HepG2 (cell line): ENCODE data around the gene IVD. TPM values are rescaled to one million over a fixed set of nuclear protein-coding genes. Genes with fewer than 3 reads are reported as not detected.

Experiments
- ATAC-seq: fragments of 200-7000 bp; cut with Tn5 transposase; 3 replicates; pipeline ENCODE4 v1.9.1; 2020; ENCODE audit warnings: mild to moderate bottlenecking, moderate library complexity
- BruUV-seq: library from RNA; stranded (reverse); fragments of 400-500 nt; replicated peaks from 2 replicates; lab custom pipeline; 2021; lab: Mats Ljungman, UMichigan
- CTCF ChIA-PET: fragments of 300-600 bp; formaldehyde crosslinking; extraction: SDS; loops from one replicate; lab custom pipeline; 2021; ENCODE audit warnings: low total read pairs, inconsistent platforms, low intra/inter-chr PET ratio; lab: Yijun Ruan, JAX
- POLR2A ChIA-PET: fragments of 350-600 bp; sonication (Branson Sonifier 250); formaldehyde crosslinking; loops from one replicate; lab custom pipeline; 2020; ENCODE audit warnings: antibody characterized with exemption, inconsistent platforms; lab: Yijun Ruan, JAX
- DNase-seq: peaks from one replicate; pipeline ENCODE4 v3.0.0-alpha.2; 2015; ENCODE audit warnings: low spot score
- FAIRE-seq: peaks from 3 replicates; lab custom pipeline; 2011; peaks lifted over from hg19 to GRCh38; lab: Jason Lieb, UNC
- H2AFZ ChIP-seq: one replicate; pipeline ENCODE4 v1.6.1; 2011; ENCODE audit warnings: low read length, inconsistent platforms
- H3K27ac ChIP-seq: fragments of 300-600 bp; 3 replicates; pipeline ENCODE4 v1.8.0; 2011; ENCODE audit warnings: mixed run types, mild to moderate bottlenecking, mixed read lengths, low read length, inconsistent platforms; ENCODE audit not compliant: insufficient read depth; ENCODE audit errors: extremely low read length
- H3K27me3 ChIP-seq, 2 experiments: fragments of 200-600 bp in 1 of 2; 2 replicates in 1 of 2; 3 replicates in 1 of 2; pipeline versions ENCODE4 v1.6.0 to v1.8.0; 2011; ENCODE audit warnings: low read length in 2 of 2, mild to moderate bottlenecking in 2 of 2, moderate library complexity in 2 of 2, inconsistent platforms in 1 of 2; ENCODE audit not compliant: insufficient read depth in 2 of 2, control insufficient read depth in 1 of 2
- H3K36me3 ChIP-seq, 2 experiments: fragments of 200-600 bp in 1 of 2; replicated peaks in 1 of 2; 2 replicates in 1 of 2; 3 replicates in 1 of 2; pipeline versions ENCODE4 v1.5.1 to v1.8.0; 2011; ENCODE audit warnings: low read length in 2 of 2, inconsistent platforms in 1 of 2; ENCODE audit not compliant: insufficient read depth in 2 of 2, control insufficient read depth in 1 of 2
- H3K4me1 ChIP-seq: 2 replicates; pipeline ENCODE4 v1.5.1; 2012; ENCODE audit warnings: low read length, inconsistent platforms; ENCODE audit not compliant: insufficient read depth
- H3K4me2 ChIP-seq: 2 replicates; pipeline ENCODE4 v1.6.0; 2011; ENCODE audit warnings: low read depth, low read length, inconsistent platforms
- H3K4me3 ChIP-seq, 3 experiments: fragments of 200-600 bp in 1 of 3; sonication (generic), shearing (Covaris generic) in 1 of 3; replicated peaks in 1 of 3; 2 replicates each; pipeline ENCODE4 v1.5.1; 2011 to 2016; ENCODE audit warnings: low read length in 3 of 3, inconsistent platforms in 2 of 3, low read depth in 2 of 3, mild to moderate bottlenecking in 2 of 3, control low read depth in 1 of 3, mixed read lengths in 1 of 3; ENCODE audit not compliant: insufficient read depth in 1 of 3
- H3K79me2 ChIP-seq: one replicate; pipeline ENCODE4 v1.6.1; 2011; ENCODE audit warnings: low read length, inconsistent platforms; ENCODE audit not compliant: insufficient read depth
- H3K9ac ChIP-seq: 2 replicates; pipeline ENCODE4 v1.6.0; 2011; ENCODE audit warnings: mild to moderate bottlenecking, low read depth, low read length, inconsistent platforms; ENCODE audit not compliant: insufficient read depth
- H3K9me3 ChIP-seq: 2 replicates; pipeline ENCODE4 v1.5.1; 2012; ENCODE audit warnings: mild to moderate bottlenecking, low read length
- H4K20me1 ChIP-seq: 2 replicates; pipeline ENCODE4 v1.6.0; 2011; ENCODE audit warnings: inconsistent platforms, mild to moderate bottlenecking, low read length, moderate library complexity; ENCODE audit not compliant: insufficient read depth
- ASH2L ChIP-seq: fragments of 300-600, 200-600 bp; sonication (generic); IDR thresholded peaks from 2 replicates; pipeline ENCODE4 v1.7.0; 2017; ENCODE audit warnings: low read depth, mild to moderate bottlenecking, moderate library complexity, mixed read lengths, low read length; ENCODE audit not compliant: insufficient read length
- CEBPG ChIP-seq: IDR thresholded peaks from 2 replicates; pipeline ENCODE4 v1.6.1; 2016
- CREM ChIP-seq, 2 experiments: sonication (generic) in 1 of 2; formaldehyde crosslinking in 1 of 2; IDR thresholded peaks; 2 replicates each; pipeline versions ENCODE4 v1.4.0 to v1.6.1; 2016 to 2020; ENCODE audit warnings: antibody characterized with exemption in 1 of 2, mild to moderate bottlenecking in 1 of 2, missing genetic modification reagents in 1 of 2
- ERF ChIP-seq: IDR thresholded peaks from 2 replicates; pipeline ENCODE4 v1.6.1; 2018; ENCODE audit warnings: missing biosample characterization, missing genetic modification reagents
- HIVEP1 ChIP-seq: sonication (generic); formaldehyde crosslinking; IDR thresholded peaks from 2 replicates; pipeline ENCODE4 v1.4.0; 2020; ENCODE audit warnings: mild to moderate bottlenecking, missing genetic modification reagents
- HOXA3 ChIP-seq: sonication (generic); formaldehyde crosslinking; IDR thresholded peaks from 2 replicates; pipeline ENCODE4 v1.5.0; 2020; ENCODE audit warnings: missing genetic modification reagents
- KLF6 ChIP-seq: IDR thresholded peaks from 2 replicates; pipeline ENCODE4 v1.8.0; 2016; ENCODE audit warnings: missing biosample characterization, missing genetic modification reagents
- PHF20 ChIP-seq: sonication (generic); formaldehyde crosslinking; IDR thresholded peaks from 2 replicates; pipeline ENCODE4 v1.5.0; 2020; ENCODE audit warnings: mild to moderate bottlenecking, missing genetic modification reagents
- SALL1 ChIP-seq: sonication (generic); formaldehyde crosslinking; IDR thresholded peaks from 2 replicates; pipeline ENCODE4 v1.8.0; 2022; ENCODE audit warnings: mild to moderate bottlenecking, missing genetic modification reagents
- SRY ChIP-seq: sonication (generic); formaldehyde crosslinking; IDR thresholded peaks from 2 replicates; pipeline ENCODE4 v1.8.0; 2022; ENCODE audit warnings: mild to moderate bottlenecking, missing genetic modification reagents
- U2AF2 ChIP-seq: fragments of 200-400 bp; formaldehyde crosslinking; IDR thresholded peaks from 2 replicates; pipeline ENCODE4 v1.6.1; 2017; ENCODE audit warnings: low read depth, mild to moderate bottlenecking, low read length
- ZFP37 ChIP-seq: sonication (generic); formaldehyde crosslinking; IDR thresholded peaks from 2 replicates; pipeline ENCODE4 v1.4.0; 2020; ENCODE audit warnings: missing genetic modification reagents, borderline replicate concordance
- ZNF232 ChIP-seq: sonication (generic); formaldehyde crosslinking; IDR thresholded peaks from 2 replicates; pipeline ENCODE4 v1.4.0; 2020; ENCODE audit warnings: missing genetic modification reagents, borderline replicate concordance
- ZNF326 ChIP-seq: sonication (generic); formaldehyde crosslinking; IDR thresholded peaks from 2 replicates; pipeline ENCODE4 v1.4.0; 2020; ENCODE audit warnings: missing genetic modification reagents, borderline replicate concordance
- ZNF552 ChIP-seq: sonication (generic); formaldehyde crosslinking; IDR thresholded peaks from 2 replicates; pipeline ENCODE4 v1.9.0; 2022; ENCODE audit warnings: missing genetic modification reagents, mild to moderate bottlenecking, borderline replicate concordance
- ZNF557 ChIP-seq: sonication (generic); formaldehyde crosslinking; IDR thresholded peaks from 2 replicates; pipeline ENCODE4 v1.4.0; 2020; ENCODE audit warnings: missing genetic modification reagents
- ZNF607 ChIP-seq: sonication (generic); formaldehyde crosslinking; IDR thresholded peaks from 2 replicates; pipeline ENCODE4 v1.5.1; 2020; ENCODE audit warnings: missing genetic modification reagents, mild to moderate bottlenecking, borderline replicate concordance
- ZNF773 ChIP-seq: sonication (generic); formaldehyde crosslinking; IDR thresholded peaks from 2 replicates; pipeline ENCODE4 v1.4.0; 2020; ENCODE audit warnings: missing genetic modification reagents, borderline replicate concordance
- ZNF83 ChIP-seq: sonication (generic); formaldehyde crosslinking; IDR thresholded peaks from 2 replicates; pipeline ENCODE4 v1.4.0; 2020; ENCODE audit warnings: missing genetic modification reagents, mild to moderate bottlenecking, borderline replicate concordance
- WGBS: methylation state at CpG from one replicate; pipeline ENCODE4 v1.1.6; 2017; ENCODE audit warnings: low lambda C conversion rate; 5-methylcytosine and 5-hydroxymethylcytosine counted together
- in situ Hi-C: cut with HindIII; loops from 2 replicates; pipeline ENCODE4 v1.10.0; 2017; ENCODE audit warnings: low pct_unique_long_range_greater_than_20kb; ENCODE audit not compliant: extremely low pct_ligation_motif_present
- intact Hi-C: fragments of 100-400 bp; cut with micrococcal nuclease; formaldehyde crosslinking; loops from one replicate; pipeline ENCODE4 v1.10.0; 2022; ENCODE audit not compliant: unreplicated experiment
- polyA plus RNA-seq, 8 experiments: library from polyadenylated mRNA; depleted of rRNA in 3 of 8; stranded (reverse) in 7 of 8; unstranded in 1 of 8; fragments of >200 nt; fragmentation: Illumina TruSeq in 4 of 8; extraction: Trizol in 4 of 8; gene quantifications; 2 replicates each; pipeline versions ENCODE4 v1.2.1 to v1.2.3, GENCODE V29; 2011 to 2016; ENCODE audit warnings: low read depth in 4 of 8, missing spikeins in 1 of 8, mixed read lengths in 1 of 8; ENCODE audit not compliant: insufficient read depth in 1 of 8
- total RNA-seq, 5 experiments: library from RNA; depleted of rRNA; stranded (reverse); fragments of >200 nt; fragmentation: Illumina TruSeq; extraction: Trizol; gene quantifications; 2 replicates each; pipeline ENCODE4 v1.2.3, GENCODE V29; 2016; ENCODE audit warnings: low read depth in 1 of 5
- TF ChIP-seq, protein P1 (sequence below): sonication (generic); formaldehyde crosslinking; IDR thresholded peaks from 2 replicates; pipeline ENCODE4 v1.4.0; 2020; ENCODE audit warnings: missing genetic modification reagents
- TF ChIP-seq, protein P2 (sequence below): sonication (generic); formaldehyde crosslinking; IDR thresholded peaks from 2 replicates; pipeline ENCODE4 v1.5.1; 2020; ENCODE audit warnings: mild to moderate bottlenecking, missing genetic modification reagents, moderate library complexity

IVD gene
- total and polyA plus RNA-seq, 2 of the 13 experiments (the other 11 are each of a cell fraction or from before 2014, with no cell fraction given) = 48.0 to 53.9 TPM

- H2AFZ ChIP-seq = no peak overlapping the region
- no peak overlapping the region for H3K9ac ChIP-seq
- in situ Hi-C loops (loop anchor here (5.0 kb wide), 1 partner anchor 74 kb away; no protein-coding TSS in a partner anchor), intact Hi-C loops (loop anchor here (1.0 to 5.0 kb wide), 4 partner anchors 53 to 99 kb away; partner anchors contain the start of genes CCDC9B and INAFM2)
- POLR2A ChIA-PET = interaction anchor here (1.0 to 1.8 kb wide), 4 partner anchors 16 to 83 kb away, joined by 3 to 6 read pairs (median 4); partner anchors contain the start of gene IVD
- H3K4me2 ChIP-seq = peak overlapping the region; percentile 41
- H3K27ac ChIP-seq = no peak overlapping the region
- no peaks in the 10 kb centered on the region for H3K9me3 ChIP-seq
- FAIRE-seq = peak; percentile 28
- 81% methylated on average over 6 of the region's 31 CpGs for WGBS
- ATAC-seq = peak; percentile 93
- H3K27me3 ChIP-seq = no peaks in the 10 kb centered on the region; a peak in 1 of 5 replicates
- H3K4me3 ChIP-seq = peak overlapping the region in 1 of 3 experiments; percentile 40; a peak in 1 of 6 replicates
- peaks cover 2 to 12% of the 10 kb centered on the region in 2 experiments; a peak in 2 of 5 replicates for H3K36me3 ChIP-seq
- no peaks in the 10 kb centered on the region for H3K79me2 ChIP-seq
- DNase-seq = peak; percentile 37
- CTCF ChIA-PET = interaction anchor here (1.0 to 3.9 kb wide), 7 partner anchors 53 to 142 kb away, joined by 3 to 32 read pairs (median 11); partner anchors contain the start of gene INAFM2
- no TSS peak for BruUV-seq
- no peaks in the 10 kb centered on the region; the same call in 1 of the 2 replicates for H4K20me1 ChIP-seq
- H3K4me1 ChIP-seq = peaks cover 10% of the 10 kb centered on the region
- TF ChIP-seq PHF20 (CRISPR knock-in tag) = no peak
- 0 out of 2 replicates have a peak, but pooled peaks have one; percentile 43 for TF ChIP-seq HIVEP1 (CRISPR knock-in tag)
- peak; percentile 65 for TF ChIP-seq HOXA3 (CRISPR knock-in tag)
- no peak for TF ChIP-seq ZNF557 (CRISPR knock-in tag)
- TF ChIP-seq ZFP37 (CRISPR knock-in tag) = no peak
- no peak for TF ChIP-seq U2AF2
- TF ChIP-seq CEBPG (CRISPR knock-in tag) = peak; percentile 27; the same call in 1 of the 2 replicates
- TF ChIP-seq CREM (IDR thresholded peaks at IDR 0.05) = no peak
- TF ChIP-seq CREM (CRISPR knock-in tag; IDR thresholded peaks at IDR 0.05) = no peak
- peak; percentile 48; the same call in 1 of the 2 replicates for TF ChIP-seq ZNF607 (CRISPR knock-in tag)
- TF ChIP-seq, protein P1, sequence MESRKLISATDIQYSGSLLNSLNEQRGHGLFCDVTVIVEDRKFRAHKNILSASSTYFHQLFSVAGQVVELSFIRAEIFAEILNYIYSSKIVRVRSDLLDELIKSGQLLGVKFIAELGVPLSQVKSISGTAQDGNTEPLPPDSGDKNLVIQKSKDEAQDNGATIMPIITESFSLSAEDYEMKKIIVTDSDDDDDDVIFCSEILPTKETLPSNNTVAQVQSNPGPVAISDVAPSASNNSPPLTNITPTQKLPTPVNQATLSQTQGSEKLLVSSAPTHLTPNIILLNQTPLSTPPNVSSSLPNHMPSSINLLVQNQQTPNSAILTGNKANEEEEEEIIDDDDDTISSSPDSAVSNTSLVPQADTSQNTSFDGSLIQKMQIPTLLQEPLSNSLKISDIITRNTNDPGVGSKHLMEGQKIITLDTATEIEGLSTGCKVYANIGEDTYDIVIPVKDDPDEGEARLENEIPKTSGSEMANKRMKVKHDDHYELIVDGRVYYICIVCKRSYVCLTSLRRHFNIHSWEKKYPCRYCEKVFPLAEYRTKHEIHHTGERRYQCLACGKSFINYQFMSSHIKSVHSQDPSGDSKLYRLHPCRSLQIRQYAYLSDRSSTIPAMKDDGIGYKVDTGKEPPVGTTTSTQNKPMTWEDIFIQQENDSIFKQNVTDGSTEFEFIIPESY = peak; percentile 55
- TF ChIP-seq ZNF773 = no peak
- TF ChIP-seq KLF6 = no peak
- peak; percentile 64; the same call in 1 of the 2 replicates for TF ChIP-seq SALL1 (CRISPR knock-in tag)
- TF ChIP-seq ZNF326 (CRISPR knock-in tag) = no peak
- TF ChIP-seq ZNF552 = no peak
- TF ChIP-seq ZNF83 (CRISPR knock-in tag) = peak; percentile 79; the same call in 1 of the 2 replicates
- TF ChIP-seq ZNF232 (CRISPR knock-in tag) = no peak
- no peak for TF ChIP-seq ASH2L
- TF ChIP-seq ERF (CRISPR knock-in tag) = peak; percentile 65; the same call in 1 of the 2 replicates
- TF ChIP-seq, protein P2, sequence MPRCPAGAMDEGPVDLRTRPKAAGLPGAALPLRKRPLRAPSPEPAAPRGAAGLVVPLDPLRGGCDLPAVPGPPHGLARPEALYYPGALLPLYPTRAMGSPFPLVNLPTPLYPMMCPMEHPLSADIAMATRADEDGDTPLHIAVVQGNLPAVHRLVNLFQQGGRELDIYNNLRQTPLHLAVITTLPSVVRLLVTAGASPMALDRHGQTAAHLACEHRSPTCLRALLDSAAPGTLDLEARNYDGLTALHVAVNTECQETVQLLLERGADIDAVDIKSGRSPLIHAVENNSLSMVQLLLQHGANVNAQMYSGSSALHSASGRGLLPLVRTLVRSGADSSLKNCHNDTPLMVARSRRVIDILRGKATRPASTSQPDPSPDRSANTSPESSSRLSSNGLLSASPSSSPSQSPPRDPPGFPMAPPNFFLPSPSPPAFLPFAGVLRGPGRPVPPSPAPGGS (CRISPR knock-in tag) = no peak
- TF ChIP-seq SRY (CRISPR knock-in tag) = no peak
These were observed 15.9 kb downstream of the IVD start for GRCh38 chr15:40421246-40422157.
